NCI-H2227 treated with DMSO at 0.1 percent for 48 hours (cell line): ENCODE measurements around the gene SHKBP1.
"Not testable (repeated sequence)": the region's sequence is repeated elsewhere in the genome, so short reads cannot be mapped to it uniquely, and the experiment has no call there.

ENCODE experiments used
- DNase-seq: peaks from one replicate; lab custom pipeline; 2025; lab: John Stamatoyannopoulos, UW

The SHKBP1 gene

GRCh38 chr19:40585241-40585981 is 8.7 kb downstream of the SHKBP1 start:
- DNase-seq: no peak

GRCh38 chr19:40585982-40586422 is 9.3 kb downstream of the SHKBP1 start:
- DNase-seq: no peak

GRCh38 chr19:40586611-40587010 is 9.9 kb downstream of the SHKBP1 start:
- DNase-seq: no peak

GRCh38 chr19:40588110-40588854 is 11.6 kb downstream of the SHKBP1 start:
- DNase-seq: no peak

- no peak for DNase-seq
Observed at GRCh38 chr19:40588926-40589569, 12.4 kb downstream of the SHKBP1 start.

DNA sequence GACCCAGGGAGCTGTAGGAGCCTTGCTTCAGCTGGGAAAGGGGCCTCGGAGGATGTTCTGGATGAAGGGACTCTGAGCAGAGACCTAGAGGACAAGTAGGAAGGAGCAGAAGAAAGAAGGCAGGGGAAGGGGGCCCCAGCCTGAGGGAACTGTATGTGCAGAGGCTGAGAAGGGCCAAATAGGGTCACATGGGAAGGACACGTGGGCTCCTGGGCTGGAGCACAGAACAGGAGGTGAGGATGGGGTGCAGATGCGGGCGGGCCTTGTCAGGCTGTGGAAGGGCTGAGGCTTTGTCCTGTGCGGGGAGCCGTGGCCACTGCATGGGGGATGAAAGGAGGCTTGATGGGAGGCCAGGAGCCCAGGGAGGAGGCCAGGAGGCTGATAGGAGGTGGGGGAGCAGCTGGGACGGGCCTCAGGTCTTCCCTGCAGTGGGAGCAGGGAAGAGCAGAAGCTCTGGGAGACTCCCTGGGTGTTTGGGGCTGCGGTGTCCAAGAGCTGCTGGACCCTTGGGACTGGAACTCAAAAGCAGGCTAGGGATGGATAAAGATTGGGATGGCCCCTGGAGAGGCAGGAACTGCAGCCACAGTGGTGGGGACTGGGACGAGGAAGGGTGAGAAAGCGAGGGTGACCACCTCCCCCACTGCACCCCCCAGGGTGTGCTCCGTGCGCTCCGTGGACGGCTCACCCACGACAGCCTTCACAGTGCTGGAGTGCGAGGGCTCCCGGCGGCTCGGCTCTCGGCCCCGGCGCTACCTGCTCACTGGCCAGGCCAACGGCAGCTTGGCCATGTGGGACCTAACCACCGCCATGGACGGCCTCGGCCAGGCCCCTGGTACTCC is 13.1 kb downstream of the SHKBP1 start:
- no peak for DNase-seq

DNA sequence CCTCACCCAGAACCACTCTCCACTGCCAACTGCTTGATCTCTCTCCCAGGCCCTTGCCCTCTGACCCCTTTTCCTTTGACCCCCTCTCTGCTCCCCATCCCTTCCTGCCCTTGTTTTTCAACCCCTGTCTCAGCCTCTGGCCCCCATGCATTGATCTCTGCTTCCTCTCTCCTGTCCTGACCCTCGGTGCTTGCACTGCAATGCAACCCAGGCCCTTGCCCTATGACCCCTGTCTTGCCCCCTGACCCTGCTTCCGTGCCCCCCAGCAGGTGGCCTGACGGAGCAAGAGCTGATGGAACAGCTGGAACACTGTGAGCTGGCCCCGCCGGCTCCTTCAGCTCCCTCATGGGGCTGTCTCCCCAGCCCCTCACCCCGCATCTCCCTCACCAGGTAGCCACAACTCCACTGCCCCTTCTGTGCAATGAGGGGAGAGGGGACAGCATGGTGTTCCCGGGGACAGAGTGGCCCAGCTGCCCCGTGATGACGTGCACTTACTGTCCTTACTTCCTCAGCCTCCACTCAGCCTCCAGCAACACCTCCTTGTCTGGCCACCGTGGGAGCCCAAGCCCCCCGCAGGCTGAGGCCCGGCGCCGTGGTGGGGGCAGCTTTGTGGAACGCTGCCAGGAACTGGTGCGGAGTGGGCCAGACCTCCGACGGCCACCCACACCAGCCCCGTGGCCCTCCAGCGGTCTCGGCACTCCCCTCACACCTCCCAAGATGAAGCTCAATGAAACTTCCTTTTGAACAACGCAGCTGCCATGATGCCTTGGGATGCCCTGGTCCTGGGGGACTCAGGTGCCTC is 14.0 kb downstream of the SHKBP1 start:
- no peak for DNase-seq

DNA sequence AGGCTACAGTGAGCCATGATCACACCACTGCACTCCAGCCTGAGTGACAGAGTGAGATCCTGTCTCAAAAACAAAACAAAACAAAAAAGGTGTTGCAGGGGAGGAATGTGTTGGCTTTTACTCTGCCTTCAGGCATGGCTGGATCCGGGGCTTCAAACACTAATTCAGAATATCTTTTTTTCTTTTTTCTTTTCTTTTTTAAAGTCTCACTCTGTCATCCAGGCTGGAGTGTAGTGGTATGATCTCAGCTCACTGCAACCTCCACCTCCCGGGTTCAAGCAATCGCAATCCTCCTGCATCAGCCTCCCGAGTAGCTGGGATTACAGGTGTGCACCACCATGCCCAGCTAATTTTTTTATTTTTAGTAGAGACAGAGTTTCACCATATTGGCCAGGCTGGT is 15.1 kb downstream of the SHKBP1 start:
- DNase-seq: not testable (repeated sequence)

DNA sequence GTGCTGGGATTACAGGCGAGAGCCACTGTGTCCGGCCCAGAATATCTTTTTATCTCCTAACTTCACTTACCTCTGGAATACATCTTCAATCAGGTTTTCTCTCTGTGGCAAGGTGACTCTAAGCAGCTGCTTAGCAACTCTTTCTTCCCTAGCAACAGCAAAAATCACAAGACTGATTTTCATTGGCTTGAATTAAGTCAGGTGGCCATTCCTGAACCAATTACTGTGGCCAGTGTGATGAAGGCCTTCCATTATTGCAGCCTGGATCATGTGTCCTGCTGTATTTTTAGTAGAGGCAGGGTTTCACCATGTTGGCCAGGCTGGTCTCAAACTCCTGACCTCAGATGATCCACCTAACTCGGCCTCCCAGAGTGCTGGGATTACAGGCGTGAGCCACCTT is 15.5 kb downstream of the SHKBP1 start:
- DNase-seq: peak; percentile 66

DNA sequence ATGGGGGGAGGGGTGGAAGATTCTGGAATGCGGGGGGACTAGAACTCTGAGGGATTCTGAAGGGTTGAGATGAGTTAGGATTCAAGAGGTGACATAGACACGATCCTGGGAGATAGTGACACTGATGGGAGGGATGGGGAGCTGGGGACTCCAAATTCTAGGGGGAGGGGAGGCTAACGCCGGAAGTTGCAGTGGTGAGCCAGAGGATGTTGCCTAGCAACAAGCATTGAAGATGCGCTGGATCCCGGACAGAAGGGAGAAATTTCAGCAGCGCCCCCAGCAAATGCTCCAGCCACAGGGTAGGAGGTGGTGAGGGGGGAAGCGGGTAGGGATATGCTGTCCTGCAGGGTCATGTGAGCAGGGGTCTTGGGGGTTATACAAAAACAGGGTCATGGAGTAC is 17.6 kb downstream of the SHKBP1 start:
- DNase-seq: peak; percentile 75

GRCh38 chr19:40594657-40595091 is 18.0 kb downstream of the SHKBP1 start:
- DNase-seq: peak; percentile 72

GRCh38 chr19:40596608-40597328 is 20.1 kb downstream of the SHKBP1 start:
- DNase-seq: peak; percentile 58

DNA sequence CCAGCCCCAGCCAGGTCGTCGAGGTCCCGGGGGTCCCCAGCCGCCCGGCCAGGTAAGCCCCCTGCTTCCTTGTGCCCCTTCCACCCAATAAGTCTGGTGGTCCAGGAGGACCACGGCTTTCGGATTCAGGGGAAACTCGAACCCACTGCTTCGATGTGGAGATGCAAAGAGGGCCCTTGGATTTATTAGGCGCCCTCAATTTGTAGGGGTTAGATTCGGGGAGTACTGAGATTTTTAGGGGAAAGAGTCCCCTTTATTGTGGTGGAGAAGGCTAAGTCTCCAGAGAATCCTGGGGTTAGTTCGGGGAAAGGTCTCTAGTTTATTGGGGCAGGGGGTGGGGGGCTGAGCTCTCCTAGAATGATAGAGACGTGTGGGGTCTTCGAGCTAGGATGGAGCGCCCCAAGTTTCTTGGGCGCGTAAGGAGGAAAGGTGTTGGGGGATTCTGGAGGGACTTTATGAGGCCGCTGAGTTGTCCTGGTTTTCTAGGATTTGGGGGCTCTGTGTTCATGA is 20.7 kb downstream of the SHKBP1 start:
- no peak for DNase-seq

DNA sequence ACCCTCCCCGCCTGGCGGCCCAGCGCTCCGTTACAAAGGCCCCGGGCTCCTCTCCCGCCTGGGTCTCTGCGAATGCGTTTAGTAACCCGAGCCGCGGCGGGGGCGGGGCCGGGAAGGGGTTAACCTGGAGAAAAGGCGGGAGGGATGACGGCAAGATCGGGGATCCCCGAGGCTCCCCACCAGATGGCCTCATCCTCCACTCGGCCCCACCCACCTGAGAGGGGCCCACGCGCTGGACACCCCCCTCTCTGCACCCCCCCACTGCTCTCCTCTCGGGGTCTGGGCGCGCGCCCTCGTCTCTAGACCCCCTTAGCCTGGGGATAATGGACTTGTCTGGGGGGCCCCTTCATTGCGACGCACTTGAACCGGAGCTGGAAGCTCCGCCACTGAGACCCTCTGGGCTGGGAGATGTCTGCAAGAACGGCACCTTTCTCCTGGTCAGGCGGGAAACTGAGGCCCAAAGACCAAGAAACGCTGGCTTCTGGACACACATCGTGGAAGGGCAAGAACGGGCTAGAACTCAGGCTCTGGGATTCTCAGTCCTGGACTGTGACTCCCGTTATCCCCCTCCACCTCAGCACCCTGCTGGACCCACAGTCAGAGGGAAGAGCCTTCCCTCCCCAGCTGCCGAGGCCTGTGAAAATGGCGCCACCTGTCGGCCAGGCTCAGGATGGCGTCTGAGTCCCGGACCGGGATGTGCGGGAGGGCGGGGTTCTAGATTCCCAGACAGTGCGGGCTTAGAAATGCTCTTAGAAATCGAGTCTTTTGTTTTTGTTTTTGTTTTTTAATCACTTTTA is 21.6 kb downstream of the SHKBP1 start:
- DNase-seq: peak; percentile 95

- DNase-seq: no peak
Observed at GRCh38 chr19:40598918-40599307, 22.2 kb downstream of the SHKBP1 start.

- DNase-seq: peak; percentile 45
Observed at GRCh38 chr19:40599331-40599901, 22.7 kb downstream of the SHKBP1 start.

GRCh38 chr19:40599902-40600569 is 23.4 kb downstream of the SHKBP1 start:
- no peak for DNase-seq

DNA sequence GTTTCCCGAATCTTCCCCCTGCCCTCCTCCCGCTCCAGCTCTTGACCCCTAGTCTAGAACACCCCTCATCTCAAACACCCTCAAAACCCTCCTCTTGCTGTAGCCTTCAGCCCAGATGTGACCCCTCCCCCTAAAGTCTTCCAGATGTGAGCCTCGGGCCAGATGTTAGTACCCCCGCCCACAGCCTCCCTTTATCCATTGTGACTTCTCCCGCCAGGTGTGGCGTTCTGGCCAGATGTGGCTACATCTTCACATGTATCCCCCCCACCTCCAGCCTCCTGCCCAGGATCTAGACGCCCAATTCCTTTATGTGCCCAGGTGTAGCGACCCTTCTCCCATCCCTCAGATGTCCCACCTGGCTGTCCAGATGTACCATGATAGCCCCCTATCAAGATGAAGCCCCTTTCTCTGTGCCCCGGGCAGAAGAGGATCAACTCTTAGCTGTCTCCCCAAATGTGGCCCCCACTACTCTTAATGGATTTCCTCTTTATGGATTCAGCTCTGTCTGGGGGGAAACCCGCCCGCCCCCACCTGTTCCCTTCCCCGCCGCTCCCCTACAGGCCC is 24.0 kb downstream of the SHKBP1 start:
- DNase-seq: no peak
